Liver (tissue), 9 donors: ENCODE measurements around the gene KCNIP1. TPM values are rescaled to one million over a fixed set of nuclear protein-coding genes. Genes with fewer than 3 reads are reported as not detected.

Source experiments
- DNase-seq: peaks from one replicate; pipeline ENCODE4 v3.0.0-alpha.2; 2017; ENCODE audit warnings: low spot score
- H3K27ac ChIP-seq, 2 donors: one replicate each; pipeline ENCODE4 v1.7.0; 2013; ENCODE audit warnings: inconsistent platforms in 2 of 2, low read length in 2 of 2, control low read depth in 1 of 2, low read depth in 1 of 2, mild to moderate bottlenecking in 1 of 2
- H3K27me3 ChIP-seq, 4 donors: one replicate each; pipeline versions ENCODE4 v1.6.1 to v1.7.0; 2013; ENCODE audit warnings: low read length in 3 of 4, inconsistent platforms in 1 of 4, mild to moderate bottlenecking in 1 of 4, moderate library complexity in 1 of 4; ENCODE audit not compliant: control insufficient read depth in 4 of 4, insufficient read depth in 4 of 4
- H3K36me3 ChIP-seq, 4 donors: one replicate each; pipeline versions ENCODE4 v1.6.1 to v1.7.0; 2013; ENCODE audit warnings: low read length in 3 of 4, mild to moderate bottlenecking in 3 of 4, low read depth in 1 of 4, moderate library complexity in 1 of 4; ENCODE audit not compliant: control insufficient read depth in 4 of 4, insufficient read depth in 3 of 4
- H3K4me1 ChIP-seq, 4 donors: one replicate each; pipeline versions ENCODE4 v1.6.1 to v1.7.0; 2013; ENCODE audit warnings: low read length in 3 of 4, mild to moderate bottlenecking in 3 of 4, moderate library complexity in 1 of 4; ENCODE audit not compliant: control insufficient read depth in 4 of 4, insufficient read depth in 4 of 4
- H3K4me3 ChIP-seq, 3 donors: one replicate each; pipeline versions ENCODE4 v1.6.1 to v1.7.0; 2013; ENCODE audit warnings: low read length in 3 of 3, control low read depth in 1 of 3, low read depth in 1 of 3, mild to moderate bottlenecking in 1 of 3
- H3K9ac ChIP-seq, 2 donors: one replicate each; pipeline ENCODE4 v1.7.0; 2013; ENCODE audit warnings: low read length in 2 of 2, mild to moderate bottlenecking in 2 of 2, moderate library complexity in 2 of 2, control low read depth in 1 of 2, low read depth in 1 of 2
- H3K9me3 ChIP-seq, 4 donors: one replicate each; pipeline versions ENCODE4 v1.6.1 to v1.7.0; 2013; ENCODE audit warnings: low read length in 3 of 4; ENCODE audit not compliant: control insufficient read depth in 4 of 4
- ATF3 ChIP-seq: IDR thresholded peaks from 2 replicates; pipeline ENCODE4 v1.6.1; 2016; ENCODE audit warnings: antibody characterized with exemption
- CTCF ChIP-seq: fragments of 150-350 bp; IDR thresholded peaks from 2 replicates; pipeline ENCODE4 v1.5.1; 2017; ENCODE audit warnings: improper control_type of control experiment, low read depth, low read length; ENCODE audit not compliant: missing input control
- EGR1 ChIP-seq, 2 donors: IDR thresholded peaks; 2 replicates each; pipeline ENCODE4 v1.6.1; 2016 to 2018; ENCODE audit warnings: antibody characterized with exemption in 2 of 2, low read depth in 2 of 2
- FOXA1 ChIP-seq: IDR thresholded peaks from 2 replicates; pipeline ENCODE4 v1.6.1; 2016; ENCODE audit warnings: antibody characterized with exemption
- FOXA2 ChIP-seq: IDR thresholded peaks from 2 replicates; pipeline ENCODE4 v1.6.1; 2016; ENCODE audit warnings: antibody characterized with exemption
- GABPA ChIP-seq, 2 donors: IDR thresholded peaks in 1 of 2; conservative IDR thresholded peaks in 1 of 2; 2 replicates each; pipeline ENCODE4 v1.6.1; 2016; ENCODE audit warnings: antibody characterized with exemption in 2 of 2, mild to moderate bottlenecking in 1 of 2, moderate library complexity in 1 of 2
- HNF4A ChIP-seq, 2 donors: conservative IDR thresholded peaks; 2 replicates each; pipeline ENCODE4 v1.6.1; 2016; ENCODE audit warnings: antibody characterized with exemption in 2 of 2, mild to moderate bottlenecking in 2 of 2
- HNF4G ChIP-seq: IDR thresholded peaks from 2 replicates; pipeline ENCODE4 v1.6.1; 2016; ENCODE audit warnings: antibody characterized with exemption
- JUND ChIP-seq, 2 donors: IDR thresholded peaks; 2 replicates each; pipeline ENCODE4 v1.6.1; 2016; ENCODE audit warnings: antibody characterized with exemption in 2 of 2
- NR2F2 ChIP-seq: IDR thresholded peaks from 2 replicates; pipeline ENCODE4 v1.6.1; 2016; ENCODE audit warnings: antibody characterized with exemption
- RAD21 ChIP-seq, 2 donors: IDR thresholded peaks; 2 replicates each; pipeline ENCODE4 v1.6.1; 2016; ENCODE audit warnings: antibody characterized with exemption in 2 of 2, mild to moderate bottlenecking in 2 of 2
- REST ChIP-seq: IDR thresholded peaks from 2 replicates; pipeline ENCODE4 v1.6.1; 2016; ENCODE audit warnings: antibody characterized with exemption, mild to moderate bottlenecking
- RXRA ChIP-seq, 2 donors: IDR thresholded peaks; 2 replicates each; pipeline ENCODE4 v1.6.1; 2017 to 2018; ENCODE audit warnings: antibody characterized with exemption in 2 of 2, mild to moderate bottlenecking in 1 of 2
- SP1 ChIP-seq: IDR thresholded peaks from 2 replicates; pipeline ENCODE4 v1.6.1; 2018; ENCODE audit warnings: antibody characterized with exemption, mild to moderate bottlenecking
- TAF1 ChIP-seq: conservative IDR thresholded peaks from 2 replicates; pipeline ENCODE4 v1.6.1; 2016; ENCODE audit warnings: antibody characterized with exemption, mild to moderate bottlenecking
- YY1 ChIP-seq: IDR thresholded peaks from 2 replicates; pipeline ENCODE4 v1.6.1; 2016; ENCODE audit warnings: antibody characterized with exemption, mild to moderate bottlenecking
- ZBTB33 ChIP-seq: IDR thresholded peaks from 2 replicates; pipeline ENCODE4 v1.6.1; 2016; ENCODE audit warnings: antibody characterized with exemption
- WGBS: extraction: QIAGEN DNeasy Blood & Tissue Kit; methylation state at CpG from one replicate; pipeline ENCODE4 v1.1.7; 2013; 5-methylcytosine and 5-hydroxymethylcytosine counted together
- polyA plus RNA-seq, 2 donors: library from polyadenylated mRNA; stranded (reverse) in 1 of 2; unstranded in 1 of 2; fragments of 200-250 nt in 1 of 2; fragments of >200 nt in 1 of 2; fragmentation: Nextera tagmentation in 1 of 2; extraction: Ambion mirVana in 1 of 2; gene quantifications; one replicate each; pipeline versions ENCODE4 v1.2.1 to v1.2.3, GENCODE V29; 2013 to 2015
- total RNA-seq, 2 donors: library from RNA; depleted of rRNA; stranded (reverse); fragments of >200 nt; gene quantifications; one replicate each; pipeline ENCODE4 v1.2.3, GENCODE V29; 2014
- donor health status: healthy.
- donor health status: healthy.
- donor health status: healthy.
- donor health status: healthy.
- donor health status: healthy.

Gene KCNIP1
- total and polyA plus RNA-seq, 4 donors: 0.08 to 0.23 TPM; not detected in 2

- Histone ChIP-seq H3K9me3 (no peaks in the 10 kb centered on the region), H3K9ac (no peak overlapping the region), H3K4me3 (no peak overlapping the region), H3K36me3 (no peaks in the 10 kb centered on the region), H3K27ac (no peak overlapping the region), H3K4me1 (no peaks in the 10 kb centered on the region), H3K27me3 (peaks cover 0 to 9% (median 2%) of the 10 kb centered on the region in 4 donors)
- no peak for DNase-seq
- 67% methylated on average over 3 of the region's 3 CpGs for WGBS
- no peak for TF ChIP-seq ATF3
- TF ChIP-seq FOXA2: no peak
- no peak for TF ChIP-seq TAF1
- no peak for TF ChIP-seq RXRA (IDR thresholded peaks at IDR 0.05)
- no peak for TF ChIP-seq REST
- TF ChIP-seq GABPA (IDR thresholded peaks at IDR 0.05 in 1 of 2, conservative IDR thresholded peaks at IDR 0.05 in 1 of 2): no peak
- TF ChIP-seq ZBTB33: no peak
- no peak for TF ChIP-seq SP1
- no peak for TF ChIP-seq RAD21 (IDR thresholded peaks at IDR 0.05)
- TF ChIP-seq NR2F2: no peak
- no peak for TF ChIP-seq FOXA1
- TF ChIP-seq YY1: no peak
- TF ChIP-seq HNF4A (conservative IDR thresholded peaks at IDR 0.05): no peak
- TF ChIP-seq EGR1 (IDR thresholded peaks at IDR 0.05; ENCODE audit: low read depth in 2 of 2): no peak
- TF ChIP-seq HNF4G: no peak
- TF ChIP-seq CTCF: no peak
Measured at GRCh38 chr5:170719551-170719950, 215.7 kb downstream of the KCNIP1 start.

GRCh38 chr5:170720179-170720578, 216.4 kb downstream of the KCNIP1 start:
- H3K4me3 ChIP-seq: no peak overlapping the region

More at GRCh38 chr5:170720179-170720578, 216.4 kb downstream of the KCNIP1 start:
- no peak overlapping the region for H3K27ac ChIP-seq
- 80% methylated on average over 4 of the region's 4 CpGs for WGBS
- DNase-seq: no peak
- H3K36me3 ChIP-seq: no peaks in the 10 kb centered on the region
- peaks cover 0 to 9% (median 2%) of the 10 kb centered on the region in 4 donors for H3K27me3 ChIP-seq
- no peaks in the 10 kb centered on the region for H3K4me1 ChIP-seq
- TF ChIP-seq JUND (IDR thresholded peaks at IDR 0.05) (no peak), REST (no peak), FOXA1 (no peak), CTCF (no peak)
- H3K9me3 ChIP-seq: no peaks in the 10 kb centered on the region
- H3K9ac ChIP-seq: no peak overlapping the region
